T-helper 2 cell treated with Interferon-gamma antibody and Interleukin-4, amounts not matched to agents 5 μg/mL and 100 μg/mL, for 36 hours (primary cell): Measurements from ENCODE around the gene CD1D.
"Not testable (repeated sequence)": the region's sequence is repeated elsewhere in the genome, so short reads cannot be mapped to it uniquely, and the experiment has no call there.

Experiments used
- DNase-seq: peaks from one replicate; pipeline ENCODE4 v3.0.0; 2021; ENCODE audit warnings: low spot score
- H3K27ac Mint-ChIP-seq: one replicate; pipeline ENCODE4 v1.8.0; 2021; ENCODE audit warnings: mild to moderate bottlenecking, mixed read lengths
- H3K27me3 Mint-ChIP-seq: one replicate; pipeline ENCODE4 v1.8.0; 2021; ENCODE audit warnings: low read depth, mixed read lengths
- H3K36me3 Mint-ChIP-seq: one replicate; pipeline ENCODE4 v1.8.0; 2021; ENCODE audit warnings: low read depth, mixed read lengths
- H3K4me1 Mint-ChIP-seq: one replicate; pipeline ENCODE4 v1.8.0; 2021; ENCODE audit warnings: low read depth, mixed read lengths
- H3K4me3 Mint-ChIP-seq: one replicate; pipeline ENCODE4 v1.8.0; 2022; ENCODE audit warnings: mild to moderate bottlenecking, moderate library complexity, mixed read lengths
- H3K9me3 Mint-ChIP-seq: one replicate; pipeline ENCODE4 v1.8.0; 2021; ENCODE audit warnings: mixed read lengths

Gene CD1D

GRCh38 chr1:158154501-158154900 is 26.2 kb upstream of the CD1D start:
- no peak overlapping the region for H3K4me3 Mint-ChIP-seq
- no peaks in the 10 kb centered on the region for H3K9me3 Mint-ChIP-seq
- no peak overlapping the region for H3K27ac Mint-ChIP-seq
- peaks cover 14% of the 10 kb centered on the region for H3K4me1 Mint-ChIP-seq
- DNase-seq, result no peak
- H3K27me3 Mint-ChIP-seq, result peaks cover 19% of the 10 kb centered on the region
- H3K36me3 Mint-ChIP-seq, result no peaks in the 10 kb centered on the region

- Mint-ChIP-seq H3K36me3 (no peaks in the 10 kb centered on the region), H3K27me3 (peaks cover 24% of the 10 kb centered on the region), H3K27ac (no peak overlapping the region), H3K4me3 (no peak overlapping the region), H3K9me3 (no peaks in the 10 kb centered on the region), H3K4me1 (peaks cover 2% of the 10 kb centered on the region)
- no peak for DNase-seq
These were observed 25.0 kb upstream of the CD1D start for GRCh38 chr1:158155673-158156072.

- Mint-ChIP-seq H3K4me1 (peaks cover 4% of the 10 kb centered on the region), H3K4me3 (no peak overlapping the region), H3K27me3 (peaks cover 24% of the 10 kb centered on the region), H3K9me3 (peaks cover 8% of the 10 kb centered on the region), H3K36me3 (no peaks in the 10 kb centered on the region), H3K27ac (no peak overlapping the region)
- no peak for DNase-seq
These were observed 21.1 kb upstream of the CD1D start for GRCh38 chr1:158159597-158159996.

- Mint-ChIP-seq H3K4me1 (peaks cover 6% of the 10 kb centered on the region), H3K4me3 (no peak overlapping the region), H3K27me3 (peaks cover 20% of the 10 kb centered on the region), H3K27ac (no peak overlapping the region), H3K36me3 (no peaks in the 10 kb centered on the region), H3K9me3 (peaks cover 21% of the 10 kb centered on the region)
- no peak for DNase-seq
These were observed 19.2 kb upstream of the CD1D start for GRCh38 chr1:158161446-158161845.

GRCh38 chr1:158163000-158163947 is 17.4 kb upstream of the CD1D start:
- no peak for DNase-seq
- Mint-ChIP-seq H3K36me3 (no peaks in the 10 kb centered on the region), H3K27me3 (peaks cover 20% of the 10 kb centered on the region), H3K4me3 (no peak overlapping the region), H3K27ac (no peak overlapping the region), H3K9me3 (peaks cover 21% of the 10 kb centered on the region), H3K4me1 (peaks cover 6% of the 10 kb centered on the region)

GRCh38 chr1:158169105-158169504 is 11.6 kb upstream of the CD1D start:
- H3K4me3 Mint-ChIP-seq, result no peak overlapping the region

GRCh38 chr1:158175915-158176314 is 4.8 kb upstream of the CD1D start:
- H3K27ac Mint-ChIP-seq, H3K9me3 Mint-ChIP-seq, H3K36me3 Mint-ChIP-seq, H3K4me3 Mint-ChIP-seq, DNase-seq: not testable (repeated sequence)
- Mint-ChIP-seq H3K27me3 (peaks cover 62% of the 10 kb centered on the region), H3K4me1 (peaks cover 11% of the 10 kb centered on the region)

More at GRCh38 chr1:158169105-158169504, 11.6 kb upstream of the CD1D start:
- Mint-ChIP-seq H3K9me3 (peaks cover 18% of the 10 kb centered on the region), H3K4me1 (peaks cover 2% of the 10 kb centered on the region), H3K36me3 (no peaks in the 10 kb centered on the region), H3K27me3 (peaks cover 20% of the 10 kb centered on the region), H3K27ac (no peak overlapping the region)
- no peak for DNase-seq

GRCh38 chr1:158176399-158176798 is 4.3 kb upstream of the CD1D start:
- no peaks in the 10 kb centered on the region for H3K9me3 Mint-ChIP-seq
- no peak for DNase-seq
- no peak overlapping the region for H3K27ac Mint-ChIP-seq
- H3K27me3 Mint-ChIP-seq, result peaks cover 65% of the 10 kb centered on the region
- H3K36me3 Mint-ChIP-seq, result no peaks in the 10 kb centered on the region
- H3K4me1 Mint-ChIP-seq, result peaks cover 13% of the 10 kb centered on the region
- no peak overlapping the region for H3K4me3 Mint-ChIP-seq

GRCh38 chr1:158176849-158177699 is 3.6 kb upstream of the CD1D start:
- peaks cover 65% of the 10 kb centered on the region for H3K27me3 Mint-ChIP-seq
- peaks cover 14% of the 10 kb centered on the region for H3K4me1 Mint-ChIP-seq
- not testable (repeated sequence) for DNase-seq, H3K27ac Mint-ChIP-seq, H3K36me3 Mint-ChIP-seq, H3K4me3 Mint-ChIP-seq, H3K9me3 Mint-ChIP-seq

GRCh38 chr1:158177700-158178450 is 2.8 kb upstream of the CD1D start:
- Mint-ChIP-seq H3K27me3 (peaks cover 72% of the 10 kb centered on the region), H3K9me3 (no peaks in the 10 kb centered on the region), H3K4me3 (no peak overlapping the region), H3K36me3 (no peaks in the 10 kb centered on the region), H3K27ac (no peak overlapping the region), H3K4me1 (peaks cover 14% of the 10 kb centered on the region)
- peak; percentile 37 for DNase-seq

- H3K4me1 Mint-ChIP-seq, result peaks cover 14% of the 10 kb centered on the region
- H3K9me3 Mint-ChIP-seq, result no peaks in the 10 kb centered on the region
- H3K27me3 Mint-ChIP-seq, result peaks cover 81% of the 10 kb centered on the region
- DNase-seq, result no peak
- H3K4me3 Mint-ChIP-seq, result peak overlapping the region; percentile 70
- no peaks in the 10 kb centered on the region for H3K36me3 Mint-ChIP-seq
- no peak overlapping the region for H3K27ac Mint-ChIP-seq
These were observed 1.2 kb upstream of the CD1D start for GRCh38 chr1:158179301-158180041.

GRCh38 chr1:158181577-158181922 is 855 bp downstream of the CD1D start:
- DNase-seq, result no peak
- Mint-ChIP-seq H3K9me3 (no peaks in the 10 kb centered on the region), H3K4me3 (peak overlapping the region; percentile 87), H3K27me3 (peaks cover 73% of the 10 kb centered on the region), H3K27ac (no peak overlapping the region), H3K36me3 (no peaks in the 10 kb centered on the region), H3K4me1 (peaks cover 14% of the 10 kb centered on the region)

GRCh38 chr1:158185770-158186169 is 5.1 kb downstream of the CD1D start:
- Mint-ChIP-seq H3K27me3 (peaks cover 50% of the 10 kb centered on the region), H3K36me3 (no peaks in the 10 kb centered on the region), H3K4me3 (no peak overlapping the region), H3K9me3 (no peaks in the 10 kb centered on the region), H3K4me1 (peaks cover 3% of the 10 kb centered on the region), H3K27ac (no peak overlapping the region)
- DNase-seq, result no peak
